Mucosa of descending colon (tissue), 3 donors: ENCODE measurements around the gene CNST. TPM values are rescaled to one million over a fixed set of nuclear protein-coding genes. Genes with fewer than 3 reads are reported as not detected.
A peak's percentile ranks its signal among the peaks of the same experiment; 100 is the strongest.

Source experiments
- ATAC-seq: fragments of 200-7000 bp; cut with Tn5 transposase; one replicate; pipeline ENCODE4 v1.9.1; 2020; ENCODE audit warnings: mild to moderate bottlenecking, moderate library complexity
- DNase-seq, 3 donors: peaks; one replicate each; pipeline ENCODE4 v3.0.0-alpha.2; 2020
- H3K36me3 ChIP-seq: fragments of 200-600 bp; one replicate; pipeline ENCODE4 v1.8.0; 2021; ENCODE audit warnings: low read depth, mild to moderate bottlenecking
- H3K4me1 ChIP-seq: fragments of 200-600 bp; one replicate; pipeline ENCODE4 v1.8.0; 2021; ENCODE audit warnings: low read depth, mild to moderate bottlenecking
- H3K4me3 ChIP-seq: fragments of 200-600 bp; one replicate; pipeline ENCODE4 v1.8.0; 2021; ENCODE audit warnings: mild to moderate bottlenecking
- H3K9me3 ChIP-seq: fragments of 200-600 bp; one replicate; pipeline ENCODE4 v1.8.0; 2021; ENCODE audit warnings: mild to moderate bottlenecking
- intact Hi-C, 2 donors: fragments of 100-400 bp; cut with DNase I in 1 of 2; cut with micrococcal nuclease in 1 of 2; formaldehyde crosslinking; loops; one replicate each; pipeline versions ENCODE4 v1.11.0 to v1.11.1; 2022; cut with DNase I, micrococcal nuclease
- total RNA-seq, 3 donors: library from RNA; stranded (reverse); fragmentation: NEBNext Ultra II Directional in 2 of 3; extraction: Animal tissue kit (Norgen Biotek cat#: 25700) in 2 of 3; gene quantifications; one replicate each; pipeline versions ENCODE4 v1.2.1 to v1.2.4, GENCODE V29; 2021 to 2023
- TF ChIP-seq, protein P1 (sequence below): fragments of 200-600 bp; IDR thresholded peaks from one replicate; pipeline ENCODE4 v1.8.0; 2022; ENCODE audit warnings: antibody characterized with exemption, mild to moderate bottlenecking
- donor health status: DM: no; HTN: no; CAD: no; lungs with moderate emphysema.
- donor health status: DM: no; HTN: no; CAD: no.
- donor health status: DM: no; HTN: yes; CAD: no.

CNST gene
- total RNA-seq, 3 donors from 2014 or later: 31.6 to 47.7 (median 44.6) TPM

DNA sequence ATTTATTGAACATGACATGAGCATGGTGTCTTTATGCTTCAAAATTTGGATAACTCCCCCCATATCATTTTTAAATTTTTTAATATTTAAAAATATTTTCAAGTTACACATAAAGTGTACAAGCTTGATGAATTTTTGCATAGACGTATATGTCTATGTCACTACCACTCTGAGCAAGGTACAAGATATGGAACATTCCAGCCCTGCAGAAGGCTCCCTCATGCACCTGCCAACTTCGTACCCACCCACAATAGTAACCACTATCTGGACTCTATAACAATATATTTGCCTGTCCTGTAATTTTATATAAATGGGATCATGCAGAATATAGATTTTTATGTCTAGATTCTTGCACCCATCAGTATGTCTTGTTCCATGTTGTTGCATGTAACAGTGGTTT lies 74.5 kb downstream of the CNST start:
- Histone ChIP-seq H3K36me3 (no peaks in the 10 kb centered on the region), H3K4me1 (no peaks in the 10 kb centered on the region), H3K4me3 (no peak overlapping the region), H3K9me3 (no peaks in the 10 kb centered on the region)
- DNase-seq (no peak), ATAC-seq (no peak)
- TF ChIP-seq, protein P1, sequence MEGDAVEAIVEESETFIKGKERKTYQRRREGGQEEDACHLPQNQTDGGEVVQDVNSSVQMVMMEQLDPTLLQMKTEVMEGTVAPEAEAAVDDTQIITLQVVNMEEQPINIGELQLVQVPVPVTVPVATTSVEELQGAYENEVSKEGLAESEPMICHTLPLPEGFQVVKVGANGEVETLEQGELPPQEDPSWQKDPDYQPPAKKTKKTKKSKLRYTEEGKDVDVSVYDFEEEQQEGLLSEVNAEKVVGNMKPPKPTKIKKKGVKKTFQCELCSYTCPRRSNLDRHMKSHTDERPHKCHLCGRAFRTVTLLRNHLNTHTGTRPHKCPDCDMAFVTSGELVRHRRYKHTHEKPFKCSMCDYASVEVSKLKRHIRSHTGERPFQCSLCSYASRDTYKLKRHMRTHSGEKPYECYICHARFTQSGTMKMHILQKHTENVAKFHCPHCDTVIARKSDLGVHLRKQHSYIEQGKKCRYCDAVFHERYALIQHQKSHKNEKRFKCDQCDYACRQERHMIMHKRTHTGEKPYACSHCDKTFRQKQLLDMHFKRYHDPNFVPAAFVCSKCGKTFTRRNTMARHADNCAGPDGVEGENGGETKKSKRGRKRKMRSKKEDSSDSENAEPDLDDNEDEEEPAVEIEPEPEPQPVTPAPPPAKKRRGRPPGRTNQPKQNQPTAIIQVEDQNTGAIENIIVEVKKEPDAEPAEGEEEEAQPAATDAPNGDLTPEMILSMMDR: no peak
- intact Hi-C loops: no loop called here

DNA sequence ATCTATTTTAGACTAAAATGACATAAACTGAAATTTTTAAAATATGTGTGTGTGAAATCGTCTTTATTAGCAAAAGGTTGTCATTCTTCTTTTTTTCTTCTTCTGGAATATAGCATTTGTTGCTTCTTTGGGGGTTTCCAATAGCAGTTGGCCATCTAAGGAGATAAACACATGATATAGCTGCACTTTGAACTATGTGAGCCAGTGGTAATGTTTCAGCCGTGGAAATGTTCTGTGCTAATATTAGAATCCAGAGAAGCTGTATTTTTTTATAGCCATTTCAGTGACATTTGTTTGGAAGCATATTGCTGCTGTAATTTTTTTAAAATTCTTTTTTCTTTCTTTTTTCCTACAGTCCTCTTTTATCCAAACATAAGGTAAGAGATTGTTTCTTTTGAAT lies 75.1 kb downstream of the CNST start:
- intact Hi-C loops: no loop called here
- no peak for ATAC-seq
- TF ChIP-seq, protein P1: no peak
- DNase-seq: no peak
- Histone ChIP-seq H3K9me3 (no peaks in the 10 kb centered on the region), H3K36me3 (no peaks in the 10 kb centered on the region), H3K4me1 (no peaks in the 10 kb centered on the region), H3K4me3 (no peak overlapping the region)

DNA sequence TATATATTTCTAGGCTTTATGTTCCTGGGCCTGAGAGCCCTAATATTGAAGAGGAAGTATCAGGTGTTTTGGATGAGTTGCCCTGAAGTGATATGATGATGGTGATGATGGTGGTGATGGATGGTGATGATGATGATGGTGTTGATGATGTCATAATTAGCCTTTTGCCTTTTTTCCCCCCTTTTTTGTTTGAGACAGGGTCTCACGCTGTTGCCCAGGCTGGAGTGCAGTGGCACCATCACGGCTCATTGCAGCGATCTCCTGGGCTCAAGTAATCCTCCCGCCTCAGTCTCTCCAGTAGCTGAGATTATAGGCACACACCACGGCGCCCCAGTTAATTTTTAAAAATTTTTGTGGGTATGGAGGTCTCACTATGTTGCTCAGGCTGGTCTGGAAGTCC lies 76.5 kb downstream of the CNST start:
- Histone ChIP-seq H3K4me3 (no peak overlapping the region), H3K36me3 (no peaks in the 10 kb centered on the region), H3K4me1 (no peaks in the 10 kb centered on the region), H3K9me3 (no peaks in the 10 kb centered on the region)
- TF ChIP-seq, protein P1: no peak
- intact Hi-C loops: no loop called here
- ATAC-seq (no peak), DNase-seq (no peak)

DNA sequence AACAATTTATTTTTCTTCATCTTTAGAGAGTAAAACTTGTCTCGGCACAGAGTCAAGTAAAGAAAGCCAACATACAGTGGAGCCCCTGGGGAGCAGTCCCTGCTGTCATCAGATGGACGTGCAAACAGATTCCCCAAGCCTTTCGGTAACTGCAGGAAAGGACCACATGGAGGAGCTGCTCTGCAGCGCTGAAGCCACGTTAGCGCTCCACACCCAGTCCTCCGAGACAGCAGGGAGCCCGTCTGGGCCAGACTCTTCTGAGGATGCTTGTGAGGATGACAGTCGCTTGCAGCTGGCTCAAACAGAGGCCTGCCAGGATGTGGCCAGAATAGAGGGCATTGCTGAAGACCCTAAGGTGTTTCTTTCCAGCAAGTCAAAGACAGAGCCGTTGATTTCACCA lies 80.9 kb downstream of the CNST start:
- Histone ChIP-seq H3K4me1 (no peaks in the 10 kb centered on the region), H3K9me3 (no peaks in the 10 kb centered on the region), H3K36me3 (no peaks in the 10 kb centered on the region), H3K4me3 (no peak overlapping the region)
- DNase-seq: peak; percentile 39 to 55 (median 41)
- TF ChIP-seq, protein P1: peak; percentile 18
- ATAC-seq: peak; percentile 82
- intact Hi-C loops: no loop called here

DNA sequence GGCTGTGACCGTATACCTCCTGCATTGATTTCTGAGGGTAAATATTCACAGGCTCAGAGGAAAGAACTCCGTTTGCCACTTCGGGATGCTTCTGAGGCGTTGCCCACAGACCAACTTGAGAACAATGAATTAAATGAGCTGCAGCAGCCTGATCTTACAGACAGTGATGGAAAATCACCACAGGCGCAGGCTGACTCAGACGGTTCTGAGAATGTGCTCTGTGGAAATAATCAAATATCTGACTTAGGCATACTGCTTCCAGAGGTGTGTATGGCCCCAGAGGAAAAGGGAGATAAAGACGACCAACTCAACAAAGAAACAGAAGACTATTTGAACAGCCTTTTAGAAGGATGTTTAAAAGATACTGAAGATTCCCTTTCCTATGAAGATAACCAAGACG lies 81.3 kb downstream of the CNST start:
- H3K36me3 ChIP-seq: no peaks in the 10 kb centered on the region
- intact Hi-C loops: no loop called here
- ATAC-seq: no peak

More for the DNA sequence above, 81.3 kb downstream of the CNST start:
- Histone ChIP-seq H3K4me3 (no peak overlapping the region), H3K9me3 (no peaks in the 10 kb centered on the region), H3K4me1 (no peaks in the 10 kb centered on the region)
- no peak for DNase-seq
- TF ChIP-seq, protein P1: no peak
